Adrenal gland (tissue), 12 donors: ENCODE measurements around the gene PHOSPHO1. TPM values are rescaled to one million over a fixed set of nuclear protein-coding genes. Genes with fewer than 3 reads are reported as not detected.
A peak's percentile ranks its signal among the peaks of the same experiment; 100 is the strongest.

Experiments
- DNase-seq, 7 donors: peaks; one replicate each; pipeline ENCODE4 v3.0.0-alpha.2; 2019 to 2020
- H3K27ac ChIP-seq, 5 donors: fragments of 200-600 bp; sonication (generic) in 4 of 5; 1 replicate in 3 of 5; 2 replicates in 2 of 5; pipeline versions ENCODE4 v1.5.1 to v1.8.0; 2016 to 2020; ENCODE audit warnings: mild to moderate bottlenecking in 1 of 5
- H3K27me3 ChIP-seq: fragments of 200-600 bp; 2 replicates; pipeline ENCODE4 v1.8.0; 2021
- H3K36me3 ChIP-seq, 2 donors: fragments of 200-600 bp; replicated peaks in 1 of 2; 1 replicate in 1 of 2; 2 replicates in 1 of 2; pipeline versions ENCODE4 v1.5.1 to v1.8.0; 2018 to 2022
- H3K4me1 ChIP-seq, 2 donors: fragments of 200-600 bp; replicated peaks in 1 of 2; 1 replicate in 1 of 2; 2 replicates in 1 of 2; pipeline versions ENCODE4 v1.5.1 to v1.8.0; 2018 to 2021
- H3K4me3 ChIP-seq, 4 donors: fragments of 200-600 bp; sonication (generic) in 3 of 4; one replicate each; pipeline ENCODE4 v1.5.1; 2016 to 2018
- H3K9me3 ChIP-seq, 3 donors: fragments of 200-600 bp; sonication (generic) in 1 of 3; replicated peaks in 1 of 3; 1 replicate in 2 of 3; 2 replicates in 1 of 3; pipeline versions ENCODE4 v1.5.1 to v1.8.0; 2016 to 2021
- CTCF ChIP-seq, 6 experiments: fragments of 450-650 bp in 4 of 6; fragments of 200-600 bp in 2 of 6; sonication (generic) in 1 of 6; IDR thresholded peaks; 1 replicate in 5 of 6; 2 replicates in 1 of 6; pipeline versions ENCODE4 v1.5.1 to v1.8.0; 2016 to 2021; ENCODE audit warnings: antibody characterized with exemption in 6 of 6, mild to moderate bottlenecking in 2 of 6, moderate library complexity in 1 of 6
- POLR2A ChIP-seq, 2 donors: fragments of 450-650 bp; IDR thresholded peaks; one replicate each; pipeline ENCODE4 v1.6.1; 2017; ENCODE audit warnings: antibody characterized with exemption in 2 of 2, mild to moderate bottlenecking in 2 of 2, moderate library complexity in 1 of 2
- WGBS, 4 donors: extraction: QIAGEN DNeasy Blood & Tissue Kit in 2 of 4; methylation state at CpG; one replicate each; pipeline versions ENCODE4 v1.1.5 to v1.1.7; 2013 to 2017; 5-methylcytosine and 5-hydroxymethylcytosine counted together
- intact Hi-C, 2 donors: fragments of 100-400 bp; cut with DNase I; formaldehyde crosslinking; loops; one replicate each; pipeline versions ENCODE4 v1.14.1 to v1.15.0; 2022 to 2023
- polyA plus RNA-seq, 3 donors: library from polyadenylated mRNA; stranded (reverse); fragments of 200-250 nt in 2 of 3; fragments of 350-450 nt in 1 of 3; fragmentation: Illumina TruSeq in 1 of 3; extraction: RNeasy Lipid Tissue Mini Kit (QIAGEN cat#74804) in 1 of 3; gene quantifications; one replicate each; pipeline ENCODE4 v1.2.3, GENCODE V29; 2013 to 2014
- total RNA-seq, 9 donors: library from RNA; depleted of rRNA in 4 of 9; stranded (reverse); fragments of >200 nt in 4 of 9; fragments of 120-200 nt in 1 of 9; fragmentation: NEBNext Ultra II Directional in 1 of 9; extraction: Animal tissue kit (Norgen Biotek cat#: 25700) in 1 of 9; gene quantifications; one replicate each; pipeline versions ENCODE4 v1.1.0 to v1.2.4, GENCODE V29; 2013 to 2023
- donor health status: healthy with polysubstance abuse.
- donor health status: Bipolar disorder and iron deficiency.
- donor health status: DM: yes; HTN: yes; CAD: no.
- donor health status: DM: no; HTN: no; CAD: no.
- donor health status: DM: no; HTN: no; CAD: no.
- donor health status: DM: yes; HTN: yes; CAD: no.

The PHOSPHO1 gene
- total and polyA plus RNA-seq, 12 donors: 0.25 to 5.5 (median 0.61) TPM; not detected in 5

- Histone ChIP-seq H3K4me3 (no peak overlapping the region), H3K27ac (no peak overlapping the region), H3K36me3 (no peaks in the 10 kb centered on the region), H3K4me1 (no peaks in the 10 kb centered on the region), H3K9me3 (no peaks in the 10 kb centered on the region), H3K27me3 (no peaks in the 10 kb centered on the region)
- TF ChIP-seq CTCF (IDR thresholded peaks at IDR 0.05) (no peak), POLR2A (IDR thresholded peaks at IDR 0.05) (no peak)
- no peak for DNase-seq
- intact Hi-C loops: no loop called here
- 62 to 87% (median 76%) methylated on average over 2 to 4 of the region's 4 CpGs for WGBS, 4 donors
These were observed 5.3 kb upstream of the PHOSPHO1 start for GRCh38 chr17:49235896-49236295.

GRCh38 chr17:49234509-49235080, 4.0 kb upstream of the PHOSPHO1 start:
- TF ChIP-seq POLR2A (IDR thresholded peaks at IDR 0.05) (no peak), CTCF (IDR thresholded peaks at IDR 0.05) (no peak)
- Histone ChIP-seq H3K4me3 (no peak overlapping the region), H3K4me1 (peaks cover 8 to 9% of the 10 kb centered on the region in 2 donors), H3K36me3 (no peaks in the 10 kb centered on the region), H3K27me3 (no peaks in the 10 kb centered on the region), H3K27ac (no peak overlapping the region), H3K9me3 (no peaks in the 10 kb centered on the region)
- intact Hi-C loops: no loop called here
- 76 to 89% (median 80%) methylated on average over 5 of the region's 5 CpGs for WGBS, 4 donors
- DNase-seq: no peak

GRCh38 chr17:49231563-49231894, 942 bp upstream of the PHOSPHO1 start:
- no peaks in the 10 kb centered on the region for H3K36me3 ChIP-seq
- TF ChIP-seq POLR2A (IDR thresholded peaks at IDR 0.05): no peak
- TF ChIP-seq CTCF (IDR thresholded peaks at IDR 0.05): no peak
- peaks cover 8 to 10% of the 10 kb centered on the region in 2 donors for H3K4me1 ChIP-seq
- intact Hi-C loops: no loop called here
- no peaks in the 10 kb centered on the region for H3K9me3 ChIP-seq
- no peaks in the 10 kb centered on the region for H3K27me3 ChIP-seq
- no peak for DNase-seq
- WGBS, 4 donors: 65 to 69% (median 68%) methylated on average over 7 of the region's 7 CpGs
- H3K27ac ChIP-seq: no peak overlapping the region
- H3K4me3 ChIP-seq: peak overlapping the region in 1 of 4 donors; percentile 61

- Histone ChIP-seq H3K27ac (no peak overlapping the region), H3K4me3 (peak overlapping the region in 2 of 4 donors; percentile 27 to 61)
- WGBS, 4 donors: 0 to 12% (median 9%) methylated on average over 7 to 36 of the region's 36 CpGs
These were observed 584 bp downstream of the PHOSPHO1 start for GRCh38 chr17:49229805-49230600.

More at GRCh38 chr17:49229805-49230600, 584 bp downstream of the PHOSPHO1 start:
- Histone ChIP-seq H3K36me3 (no peaks in the 10 kb centered on the region), H3K27me3 (peaks cover 2% of the 10 kb centered on the region), H3K9me3 (no peaks in the 10 kb centered on the region), H3K4me1 (peaks cover 8 to 10% of the 10 kb centered on the region in 2 donors)
- no peak for DNase-seq
- intact Hi-C loops: loop anchor here in 1 of 2 donors (5.0 kb wide), 2 partner anchors 48 to 62 kb away; no protein-coding TSS in a partner anchor
- TF ChIP-seq CTCF (IDR thresholded peaks at IDR 0.05) (no peak), POLR2A (IDR thresholded peaks at IDR 0.05) (no peak)
